ENCODE data around the gene SYNE1. TPM values are rescaled to one million over a fixed set of nuclear protein-coding genes. Genes with fewer than 3 reads are reported as not detected.

The SYNE1 gene
- total and polyA plus RNA-seq, 9 donors = 57.0 to 141 (median 97.5) TPM

- H3K4me1 ChIP-seq (ENCODE audit: control insufficient read depth, insufficient read depth, low read length) = peaks cover 18% of the 10 kb centered on the region
- no CpG with 5 or more reads among the region's 4 CpGs for WGBS (ENCODE audit: insufficient coverage)
- no peak overlapping the region for H3K4me3 ChIP-seq (ENCODE audit: low read length)
- H3K9me3 ChIP-seq (replicated peaks; ENCODE audit: control insufficient read depth, low read depth, low read length) = no peaks in the 10 kb centered on the region
- H3K27ac ChIP-seq (ENCODE audit: low read length) = peak overlapping the region; percentile 26
- peaks cover 36% of the 10 kb centered on the region for H3K36me3 ChIP-seq (ENCODE audit: control insufficient read depth, insufficient read depth, low read length)
- no peaks in the 10 kb centered on the region for H3K27me3 ChIP-seq (ENCODE audit: control insufficient read depth, insufficient read depth, low read length)
- DNase-seq = peak; percentile 67
Observed at GRCh38 chr6:152273638-152274037, 363.5 kb downstream of the SYNE1 start.

GRCh38 chr6:152273002-152273401 lies 364.2 kb downstream of the SYNE1 start:
- Histone ChIP-seq H3K36me3 (ENCODE audit: control insufficient read depth, insufficient read depth, low read length) (peaks cover 32% of the 10 kb centered on the region), H3K4me3 (ENCODE audit: low read length) (no peak overlapping the region), H3K9me3 (replicated peaks; ENCODE audit: control insufficient read depth, low read depth, low read length) (no peaks in the 10 kb centered on the region), H3K4me1 (ENCODE audit: control insufficient read depth, insufficient read depth, low read length) (peaks cover 17% of the 10 kb centered on the region), H3K27me3 (ENCODE audit: control insufficient read depth, insufficient read depth, low read length) (no peaks in the 10 kb centered on the region), H3K27ac (ENCODE audit: low read length) (peak overlapping the region; percentile 22)
- WGBS (ENCODE audit: insufficient coverage) = 17% methylated on average over 1 of the region's 3 CpGs
- DNase-seq = peak; percentile 51

GRCh38 chr6:152272486-152272885 lies 364.7 kb downstream of the SYNE1 start:
- peak; percentile 29 for DNase-seq
- no CpG with 5 or more reads among the region's 1 CpG for WGBS (ENCODE audit: insufficient coverage)
- H3K27me3 ChIP-seq (ENCODE audit: control insufficient read depth, insufficient read depth, low read length) = no peaks in the 10 kb centered on the region
- no peak overlapping the region for H3K4me3 ChIP-seq (ENCODE audit: low read length)
- H3K36me3 ChIP-seq (ENCODE audit: control insufficient read depth, insufficient read depth, low read length) = peaks cover 32% of the 10 kb centered on the region
- peak overlapping the region; percentile 33 for H3K27ac ChIP-seq (ENCODE audit: low read length)
- H3K4me1 ChIP-seq (ENCODE audit: control insufficient read depth, insufficient read depth, low read length) = peaks cover 13% of the 10 kb centered on the region
- no peaks in the 10 kb centered on the region for H3K9me3 ChIP-seq (replicated peaks; ENCODE audit: control insufficient read depth, low read depth, low read length)

- Histone ChIP-seq H3K36me3 (ENCODE audit: control insufficient read depth, insufficient read depth, low read length) (peaks cover 32% of the 10 kb centered on the region), H3K9me3 (replicated peaks; ENCODE audit: control insufficient read depth, low read depth, low read length) (no peaks in the 10 kb centered on the region), H3K4me1 (ENCODE audit: control insufficient read depth, insufficient read depth, low read length) (peaks cover 13% of the 10 kb centered on the region), H3K4me3 (ENCODE audit: low read length) (no peak overlapping the region), H3K27ac (ENCODE audit: low read length) (peak overlapping the region; percentile 33), H3K27me3 (ENCODE audit: control insufficient read depth, insufficient read depth, low read length) (no peaks in the 10 kb centered on the region)
- WGBS (ENCODE audit: insufficient coverage) = 60% methylated on average over 1 of the region's 6 CpGs
- peak; percentile 78 for DNase-seq
Observed at GRCh38 chr6:152271776-152272464, 365.2 kb downstream of the SYNE1 start.

- H3K4me3 ChIP-seq (ENCODE audit: low read length) = no peak overlapping the region
- no peak for DNase-seq
- H3K36me3 ChIP-seq (ENCODE audit: control insufficient read depth, insufficient read depth, low read length) = peaks cover 25% of the 10 kb centered on the region
- WGBS (ENCODE audit: insufficient coverage) = 90% methylated on average over 1 of the region's 1 CpG
- peaks cover 13% of the 10 kb centered on the region for H3K4me1 ChIP-seq (ENCODE audit: control insufficient read depth, insufficient read depth, low read length)
- no peaks in the 10 kb centered on the region for H3K27me3 ChIP-seq (ENCODE audit: control insufficient read depth, insufficient read depth, low read length)
- no peaks in the 10 kb centered on the region for H3K9me3 ChIP-seq (replicated peaks; ENCODE audit: control insufficient read depth, low read depth, low read length)
- H3K27ac ChIP-seq (ENCODE audit: low read length) = no peak overlapping the region
Observed at GRCh38 chr6:152270301-152270925, 366.7 kb downstream of the SYNE1 start.

- H3K36me3 ChIP-seq (ENCODE audit: control insufficient read depth, insufficient read depth, low read length) = peaks cover 30% of the 10 kb centered on the region
- no peaks in the 10 kb centered on the region for H3K27me3 ChIP-seq (ENCODE audit: control insufficient read depth, insufficient read depth, low read length)
- H3K4me3 ChIP-seq (ENCODE audit: low read length) = no peak overlapping the region
- H3K27ac ChIP-seq (ENCODE audit: low read length) = no peak overlapping the region
- H3K9me3 ChIP-seq (replicated peaks; ENCODE audit: control insufficient read depth, low read depth, low read length) = no peaks in the 10 kb centered on the region
- WGBS (ENCODE audit: insufficient coverage) = 80% methylated on average over 1 of the region's 8 CpGs
- H3K4me1 ChIP-seq (ENCODE audit: control insufficient read depth, insufficient read depth, low read length) = peaks cover 13% of the 10 kb centered on the region
- no peak for DNase-seq
Observed at GRCh38 chr6:152268846-152269442, 368.2 kb downstream of the SYNE1 start.

- DNase-seq = peak; percentile 20
- Histone ChIP-seq H3K36me3 (ENCODE audit: control insufficient read depth, insufficient read depth, low read length) (peaks cover 31% of the 10 kb centered on the region), H3K4me1 (ENCODE audit: control insufficient read depth, insufficient read depth, low read length) (peaks cover 10% of the 10 kb centered on the region), H3K27me3 (ENCODE audit: control insufficient read depth, insufficient read depth, low read length) (no peaks in the 10 kb centered on the region), H3K9me3 (replicated peaks; ENCODE audit: control insufficient read depth, low read depth, low read length) (no peaks in the 10 kb centered on the region), H3K27ac (ENCODE audit: low read length) (no peak overlapping the region), H3K4me3 (ENCODE audit: low read length) (no peak overlapping the region)
- WGBS (ENCODE audit: insufficient coverage) = 100% methylated on average over 1 of the region's 9 CpGs
Observed at GRCh38 chr6:152267967-152268845, 369.0 kb downstream of the SYNE1 start.

- H3K9me3 ChIP-seq (replicated peaks; ENCODE audit: control insufficient read depth, low read depth, low read length) = no peaks in the 10 kb centered on the region
- H3K27me3 ChIP-seq (ENCODE audit: control insufficient read depth, insufficient read depth, low read length) = no peaks in the 10 kb centered on the region
- DNase-seq = no peak
- WGBS (ENCODE audit: insufficient coverage) = no CpG with 5 or more reads among the region's 2 CpGs
- peaks cover 3% of the 10 kb centered on the region for H3K4me1 ChIP-seq (ENCODE audit: control insufficient read depth, insufficient read depth, low read length)
- no peak overlapping the region for H3K4me3 ChIP-seq (ENCODE audit: low read length)
- peaks cover 39% of the 10 kb centered on the region for H3K36me3 ChIP-seq (ENCODE audit: control insufficient read depth, insufficient read depth, low read length)
- no peak overlapping the region for H3K27ac ChIP-seq (ENCODE audit: low read length)
Observed at GRCh38 chr6:152265651-152266050, 371.5 kb downstream of the SYNE1 start.

- Histone ChIP-seq H3K27me3 (ENCODE audit: control insufficient read depth, insufficient read depth, low read length) (no peaks in the 10 kb centered on the region), H3K27ac (ENCODE audit: low read length) (no peak overlapping the region), H3K36me3 (ENCODE audit: control insufficient read depth, insufficient read depth, low read length) (peaks cover 53% of the 10 kb centered on the region), H3K4me3 (ENCODE audit: low read length) (no peak overlapping the region), H3K4me1 (ENCODE audit: control insufficient read depth, insufficient read depth, low read length) (peaks cover 6% of the 10 kb centered on the region), H3K9me3 (replicated peaks; ENCODE audit: control insufficient read depth, low read depth, low read length) (no peaks in the 10 kb centered on the region)
- WGBS (ENCODE audit: insufficient coverage) = 100% methylated on average over 1 of the region's 1 CpG
- DNase-seq = no peak
Observed at GRCh38 chr6:152263582-152263981, 373.6 kb downstream of the SYNE1 start.

- peak; percentile 69 for DNase-seq
- peak overlapping the region; percentile 65 for H3K27ac ChIP-seq (ENCODE audit: low read length)
- WGBS (ENCODE audit: insufficient coverage) = 81% methylated on average over 3 of the region's 4 CpGs
- H3K27me3 ChIP-seq (ENCODE audit: control insufficient read depth, insufficient read depth, low read length) = no peaks in the 10 kb centered on the region
- no peak overlapping the region for H3K4me3 ChIP-seq (ENCODE audit: low read length)
- H3K4me1 ChIP-seq (ENCODE audit: control insufficient read depth, insufficient read depth, low read length) = peaks cover 6% of the 10 kb centered on the region
- H3K9me3 ChIP-seq (replicated peaks; ENCODE audit: control insufficient read depth, low read depth, low read length) = no peaks in the 10 kb centered on the region
- peaks cover 54% of the 10 kb centered on the region for H3K36me3 ChIP-seq (ENCODE audit: control insufficient read depth, insufficient read depth, low read length)
Observed at GRCh38 chr6:152261179-152261578, 376.0 kb downstream of the SYNE1 start.

Measured in muscle of leg (tissue), 11 donors.